ENCODE data around the gene BRIX1.

Gene BRIX1

GRCh38 chr5:34915139-34915855, at the start of gene BRIX1, which contains the start of gene RAD1:
Gene BRIX1 (plus strand): TSS chr5:34915711. CDS start chr5:34915739, 28 bp downstream.
Gene RAD1 (minus strand): TSS chr5:34915504. CDS start chr5:34914892, 612 bp downstream.
- peak; percentile 98 for DNase-seq

GRCh38 chr5:34866989-34867471, 48.5 kb upstream of the BRIX1 start:
- no peak for DNase-seq

- DNase-seq, result no peak
Measured at GRCh38 chr5:34867660-34868059, 47.9 kb upstream of the BRIX1 start.

- DNase-seq, result no peak
Measured at GRCh38 chr5:34868791-34869190, 46.7 kb upstream of the BRIX1 start.

GRCh38 chr5:34869256-34869655, 46.3 kb upstream of the BRIX1 start:
- DNase-seq, result no peak

GRCh38 chr5:34870382-34870781, 45.1 kb upstream of the BRIX1 start:
- no peak for DNase-seq

GRCh38 chr5:34876275-34876674, 39.2 kb upstream of the BRIX1 start:
- DNase-seq, result no peak

GRCh38 chr5:34881246-34881645, 34.3 kb upstream of the BRIX1 start:
- DNase-seq, result peak; percentile 4

GRCh38 chr5:34886392-34887119, 29.0 kb upstream of the BRIX1 start:
- DNase-seq, result no peak

GRCh38 chr5:34889394-34889793, 26.1 kb upstream of the BRIX1 start:
- no peak for DNase-seq

- DNase-seq, result no peak
Measured at GRCh38 chr5:34891981-34892380, 23.5 kb upstream of the BRIX1 start.

- no peak for DNase-seq
Measured at GRCh38 chr5:34892414-34892813, 23.1 kb upstream of the BRIX1 start.

GRCh38 chr5:34894716-34895115, 20.8 kb upstream of the BRIX1 start:
- no peak for DNase-seq

- DNase-seq, result no peak
Measured at GRCh38 chr5:34895641-34896419, 19.7 kb upstream of the BRIX1 start.

GRCh38 chr5:34897646-34898045, 17.9 kb upstream of the BRIX1 start:
- no peak for DNase-seq

GRCh38 chr5:34898258-34898895, 17.1 kb upstream of the BRIX1 start:
- DNase-seq, result peak; percentile 71

- no peak for DNase-seq
Measured at GRCh38 chr5:34899066-34899465, 16.4 kb upstream of the BRIX1 start.

GRCh38 chr5:34900652-34901051, 14.9 kb upstream of the BRIX1 start:
- DNase-seq, result no peak

GRCh38 chr5:34903260-34903659, 12.3 kb upstream of the BRIX1 start:
- no peak for DNase-seq

GRCh38 chr5:34905564-34905963, 9.9 kb upstream of the BRIX1 start:
- DNase-seq, result no peak

GRCh38 chr5:34913072-34913471, 2.4 kb upstream of the BRIX1 start:
- DNase-seq, result no peak

- DNase-seq, result no peak
Measured at GRCh38 chr5:34914671-34915138, 806 bp upstream of the BRIX1 start.

- DNase-seq, result no peak
Measured at GRCh38 chr5:34915856-34916192, 313 bp downstream of the BRIX1 start.

All from suppressor macrophage treated with lipopolysaccharide for 4 hours (primary cell).